ENCODE measurements around the gene SHC3. TPM values are rescaled to one million over a fixed set of nuclear protein-coding genes. Genes with fewer than 3 reads are reported as not detected.

The SHC3 gene
- total and polyA plus RNA-seq, 2 of the 4 experiments (the other 2 are of a cell fraction): 4.5 to 13.3 TPM

DNA sequence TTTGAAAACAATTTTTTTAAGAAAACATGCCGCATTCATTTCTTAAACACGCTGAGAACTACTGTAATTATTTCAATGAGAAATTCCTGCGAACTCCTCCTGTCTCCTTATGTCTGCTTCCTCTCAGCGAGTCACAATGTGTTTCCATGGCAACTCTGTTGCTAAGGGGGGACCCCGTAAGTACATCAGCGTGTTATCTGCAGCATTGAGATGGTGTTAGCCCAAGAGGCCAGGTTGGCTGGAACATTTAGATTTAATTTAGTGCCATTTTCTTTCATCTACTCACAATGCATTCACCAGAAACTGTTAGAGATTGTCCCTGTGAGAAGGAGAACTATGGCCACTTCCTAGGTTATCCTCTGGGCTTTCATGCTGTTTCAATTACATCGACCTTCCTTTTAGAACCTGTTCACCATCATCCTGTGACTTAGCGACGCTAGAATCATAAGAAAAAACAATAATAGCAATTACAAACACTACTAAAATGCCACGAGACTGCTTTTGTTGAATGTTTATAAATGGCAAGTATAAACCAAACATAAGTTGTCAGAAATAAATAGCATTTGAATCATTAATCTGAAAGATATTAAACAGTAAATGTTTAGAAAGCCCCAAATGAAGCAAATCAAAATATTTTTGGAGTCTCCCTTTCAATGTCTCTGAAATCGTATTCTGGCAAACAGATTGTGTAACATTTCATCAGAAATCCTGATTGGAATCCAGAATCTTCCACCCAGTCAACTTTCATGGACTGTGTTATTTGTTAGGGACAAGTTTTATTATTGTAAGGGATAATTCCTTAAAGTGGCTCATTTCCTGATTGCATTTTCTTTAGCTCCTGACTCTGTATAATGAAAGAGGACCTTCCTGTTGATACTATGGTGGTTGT lies 39.7 kb upstream of the SHC3 start:
- Histone ChIP-seq H2BK20ac (ENCODE audit: low read depth, low read length) (peak overlapping the region; percentile 39; the same call in 1 of the 2 replicates), H4K5ac (ENCODE audit: low read depth, low read length) (no peak overlapping the region; the same call in 1 of the 2 replicates), H2AFZ (replicated peaks; ENCODE audit: low read length, poor library complexity) (no peak overlapping the region), H3K9me1 (ENCODE audit: insufficient read depth, low read length) (no peaks in the 10 kb centered on the region), H2BK5ac (ENCODE audit: low read depth, low read length, poor library complexity, severe bottlenecking) (no peak overlapping the region), H4K91ac (ENCODE audit: insufficient read depth, low read depth, low read length) (no peak overlapping the region), H4K8ac (ENCODE audit: low read depth in 2 of 2, low read length in 2 of 2) (no peak overlapping the region; a peak in 1 of 4 replicates), H3K36me3 (ENCODE audit: control insufficient read depth, insufficient read depth, low read length) (no peaks in the 10 kb centered on the region), H2AK9ac (replicated peaks; ENCODE audit: low read depth, low read length, poor library complexity) (no peak overlapping the region), H3K4me1 (ENCODE audit: control insufficient read depth, insufficient read depth, low read length) (peaks cover 5% of the 10 kb centered on the region; the same call in 1 of the 2 replicates), H2BK120ac (ENCODE audit: low read depth, low read length) (no peak overlapping the region; the same call in 1 of the 2 replicates), H2BK15ac (ENCODE audit: low read depth, low read length) (no peak overlapping the region), H3K9me3 (ENCODE audit: control insufficient read depth, insufficient read depth, low read length) (no peaks in the 10 kb centered on the region), H3K4me2 (ENCODE audit: low read depth, low read length) (no peak overlapping the region; the same call in 1 of the 2 replicates), H2AK5ac (ENCODE audit: low read depth, low read length) (no peak overlapping the region), H3K79me1 (ENCODE audit: low read depth in 1 of 2, low read length in 2 of 2) (no peaks in the 10 kb centered on the region), H3K27me3 (ENCODE audit: control insufficient read depth, insufficient read depth, low read length) (peaks cover 2% of the 10 kb centered on the region), H3K14ac (replicated peaks; ENCODE audit: low read depth, low read length) (no peak overlapping the region), H3K23ac (ENCODE audit: low read depth, low read length) (no peak overlapping the region), H3K4ac (ENCODE audit: low read depth, low read length) (no peak overlapping the region), H3K18ac (ENCODE audit: low read depth, low read length) (no peak overlapping the region; the same call in 1 of the 2 replicates), H3K4me3 (ENCODE audit: insufficient read depth, low read depth, low read length) (no peak overlapping the region), H3K9ac (ENCODE audit: low read depth, low read length) (no peak overlapping the region), H3K27ac (ENCODE audit: insufficient read depth, low read length) (peak overlapping the region; percentile 74; the same call in 1 of the 2 replicates), H4K20me1 (ENCODE audit: insufficient read depth, low read length) (no peaks in the 10 kb centered on the region), H3K56ac (ENCODE audit: extremely low read depth, insufficient read depth, low read length) (no peak overlapping the region)
- ATAC-seq (ENCODE audit: low read depth): peak; percentile 59
- no peak for DNase-seq
- intact Hi-C loops (cut with micrococcal nuclease) (loop anchor here (5.0 kb wide), 1 partner anchor 36 kb away; no protein-coding TSS in a partner anchor), dilution Hi-C loops (cut with HindIII; ENCODE audit: low sequenced_read_pairs, unreplicated experiment) (no loop called here), in situ Hi-C loops (cut with MboI; ENCODE audit: low sequenced_read_pairs) (no loop called here)
- TF ChIP-seq MXI1 (IDR thresholded peaks at IDR 0.05; ENCODE audit: borderline replicate concordance, low read depth, low read length): no peak
- TF ChIP-seq NFE2L2 (IDR thresholded peaks at IDR 0.05; ENCODE audit: low read depth, low read length): no peak
- POLR2A ChIA-PET (ENCODE audit: unreplicated experiment): no interaction called here
- CTCF ChIA-PET: interaction anchor here (0.7 kb wide), 1 partner anchor 43 kb away, joined by 3 read pairs; no protein-coding TSS in a partner anchor
- no TSS peak for BruUV-seq (replicated peaks)
- no CpG with 5 or more reads among the region's 11 CpGs for WGBS, 2 experiments (ENCODE audit: extremely low coverage in 2 of 2, insufficient read length in 1 of 2)
